ENCODE results near the gene PBX2.
"Not testable (repeated sequence)": the region's sequence is repeated elsewhere in the genome, so short reads cannot be mapped to it uniquely, and the experiment has no call there.

PBX2 gene

GRCh38 chr6:32200711-32201475 lies 10.9 kb upstream of the PBX2 start:
- DNase-seq, result no peak

DNA sequence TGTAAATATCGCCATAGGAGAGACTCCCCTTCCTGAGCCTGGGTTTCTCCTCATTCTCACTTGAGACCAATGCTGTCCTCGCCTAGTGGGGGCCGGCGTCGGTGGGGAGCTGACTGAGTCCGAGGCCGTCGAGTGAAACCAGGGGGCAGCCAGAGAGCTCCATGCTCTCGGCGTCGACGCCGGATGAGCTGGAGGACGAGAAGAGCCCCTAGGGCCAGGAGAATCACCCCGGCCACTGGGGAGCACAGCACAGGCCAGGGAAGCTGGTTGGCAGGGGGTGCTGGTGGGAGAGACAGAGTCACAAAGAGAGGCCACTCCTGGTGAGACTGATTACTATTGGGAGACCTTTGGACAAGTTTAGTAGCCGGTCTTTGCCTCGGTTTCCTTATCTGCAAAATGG lies 8.9 kb upstream of the PBX2 start:
- no peak for DNase-seq

- DNase-seq, result no peak
Observed at GRCh38 chr6:32198345-32198696, 8.3 kb upstream of the PBX2 start.

DNA sequence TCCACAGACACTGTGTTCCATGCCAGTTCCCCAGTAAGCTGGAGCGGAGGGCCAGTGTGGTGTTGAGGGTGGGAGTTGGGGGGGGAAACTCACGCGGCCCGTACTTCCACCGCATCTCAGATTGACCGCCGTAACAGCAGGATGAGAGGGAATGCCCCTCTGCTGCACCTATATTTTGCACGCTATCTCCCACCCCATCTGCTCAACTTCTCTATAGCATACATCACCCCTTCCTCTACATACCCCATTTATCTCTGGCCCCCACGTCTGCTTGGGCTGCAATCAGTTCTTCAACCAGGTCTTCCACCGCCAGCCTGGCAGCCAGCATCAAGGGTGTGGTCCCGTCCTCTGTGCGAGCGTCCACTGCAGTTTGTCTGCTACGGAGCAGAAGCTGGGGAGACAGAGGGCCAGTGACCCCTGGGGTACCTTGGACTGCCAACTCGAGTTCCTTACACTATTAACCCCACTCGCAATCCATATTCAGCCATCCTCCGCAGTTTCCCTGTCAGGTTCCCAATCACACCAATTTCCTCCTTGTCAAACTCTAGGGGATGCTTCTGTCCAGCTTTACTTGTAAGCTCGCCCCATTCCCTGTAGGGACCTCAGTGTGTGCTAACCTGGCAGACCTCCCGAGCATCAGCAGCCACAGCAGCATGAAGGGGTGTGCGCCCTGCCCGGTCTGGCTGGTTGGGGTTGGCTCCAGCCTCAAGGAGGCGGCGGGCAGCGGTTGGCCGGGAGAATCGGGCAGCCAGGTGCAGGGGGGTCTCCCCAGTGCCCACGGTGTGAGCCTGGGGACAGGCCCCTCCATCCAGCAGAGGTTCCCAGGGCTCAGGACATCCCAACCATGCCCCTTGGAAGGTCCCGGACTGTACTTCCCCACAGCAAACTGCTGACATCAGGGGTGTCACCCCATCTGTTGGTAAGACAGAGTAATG lies 6.9 kb upstream of the PBX2 start:
- no peak for DNase-seq

DNA sequence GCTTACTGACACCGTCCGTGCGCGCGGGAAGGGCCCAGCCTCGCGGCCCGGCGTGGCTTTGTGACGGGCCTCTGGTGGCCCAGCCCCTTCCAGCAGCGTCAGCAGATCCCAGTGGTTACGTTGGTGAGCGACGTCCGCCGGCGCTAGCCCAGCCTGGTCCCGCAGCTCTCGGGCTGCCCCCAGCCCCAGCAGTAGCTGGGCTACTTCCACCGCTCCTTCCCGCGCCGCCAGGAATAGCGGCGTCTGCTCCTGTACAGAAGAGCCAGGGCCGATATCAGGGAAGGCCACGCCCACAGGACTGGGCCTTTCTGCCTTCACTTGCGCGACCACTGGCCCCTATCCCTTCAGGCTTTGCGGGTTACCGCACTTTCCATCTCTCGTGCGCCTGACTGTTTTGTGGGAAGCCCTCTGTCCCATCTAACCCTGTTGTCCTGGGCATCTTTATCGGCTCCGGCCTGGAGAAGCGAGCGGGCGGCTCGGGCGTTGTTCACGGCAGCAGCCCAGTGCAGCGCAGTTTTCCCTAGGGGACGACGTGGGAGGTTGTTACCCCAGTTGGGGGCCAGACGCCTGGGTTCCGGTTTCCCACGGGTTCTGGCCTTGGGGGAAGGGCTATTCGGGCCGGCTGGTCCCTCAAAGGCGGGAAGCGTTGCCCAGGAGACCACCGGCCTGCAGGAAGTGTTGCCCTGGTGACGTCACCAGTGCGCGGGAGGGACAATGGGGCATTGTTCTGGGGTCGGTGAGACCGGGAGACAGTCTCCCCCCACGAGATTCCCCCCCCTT lies 6.1 kb upstream of the PBX2 start:
- peak; percentile 72 for DNase-seq

GRCh38 chr6:32195652-32195901 lies 5.6 kb upstream of the PBX2 start:
- peak; percentile 100 for DNase-seq

DNA sequence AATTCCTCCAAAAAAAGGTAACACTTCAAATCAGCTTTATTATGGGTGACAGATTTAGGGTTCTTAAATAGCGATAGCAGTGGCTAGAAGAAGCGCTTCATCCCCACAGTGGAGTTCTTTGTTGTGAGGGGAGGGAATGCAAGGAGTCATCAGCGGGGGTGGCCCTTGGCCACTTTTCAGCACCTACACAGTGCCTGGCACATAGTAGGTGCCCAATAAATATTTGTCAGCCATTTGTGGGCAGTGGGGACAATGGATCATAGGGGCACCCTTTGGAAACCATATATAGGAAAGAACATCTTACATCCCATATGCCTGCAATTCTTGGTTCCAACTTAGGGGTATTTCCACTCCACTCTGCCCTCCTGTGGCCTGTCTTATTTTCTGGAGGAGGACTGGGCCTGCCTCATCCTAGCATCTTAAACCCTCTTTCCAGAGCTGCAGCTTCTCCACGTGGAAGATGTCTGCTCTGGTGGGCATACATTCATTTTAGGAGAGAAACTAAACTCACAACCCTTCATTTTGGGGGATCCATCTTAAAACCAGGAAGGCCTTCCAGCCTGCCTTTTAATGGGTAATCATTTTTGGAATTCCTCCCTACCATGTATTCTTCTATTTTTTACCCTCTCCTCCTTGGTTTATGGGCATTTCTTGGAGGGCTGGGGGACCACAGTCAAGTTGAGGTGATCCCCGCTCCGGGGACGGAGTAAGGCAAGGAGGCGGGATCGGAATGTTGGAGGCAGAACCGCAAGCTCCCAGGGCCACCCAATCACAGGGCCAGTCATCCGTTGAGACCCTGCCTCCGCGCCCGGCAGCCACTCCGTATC lies 5.0 kb upstream of the PBX2 start:
- DNase-seq, result no peak

- DNase-seq, result no peak
Observed at GRCh38 chr6:32194388-32194787, 4.4 kb upstream of the PBX2 start.

DNA sequence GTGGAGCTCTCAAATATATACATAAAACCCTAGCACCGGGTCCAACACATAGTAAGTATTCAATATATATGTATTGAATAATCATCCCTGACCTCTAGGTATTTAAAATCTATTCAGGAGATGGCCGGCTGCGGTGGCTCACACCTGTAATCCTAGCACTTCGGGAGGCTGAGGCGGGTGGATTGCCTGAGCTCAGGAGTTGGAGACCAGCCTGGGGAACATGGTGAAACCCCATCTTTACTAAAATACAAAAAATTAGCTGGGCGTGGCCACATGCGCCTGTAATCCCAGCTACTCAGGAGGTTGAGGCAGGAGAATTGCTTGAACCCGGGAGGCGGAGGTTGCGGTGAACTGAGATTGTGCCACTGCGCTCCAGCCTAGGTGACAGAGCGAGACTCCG lies 3.1 kb upstream of the PBX2 start:
- DNase-seq, result not testable (repeated sequence)

DNA sequence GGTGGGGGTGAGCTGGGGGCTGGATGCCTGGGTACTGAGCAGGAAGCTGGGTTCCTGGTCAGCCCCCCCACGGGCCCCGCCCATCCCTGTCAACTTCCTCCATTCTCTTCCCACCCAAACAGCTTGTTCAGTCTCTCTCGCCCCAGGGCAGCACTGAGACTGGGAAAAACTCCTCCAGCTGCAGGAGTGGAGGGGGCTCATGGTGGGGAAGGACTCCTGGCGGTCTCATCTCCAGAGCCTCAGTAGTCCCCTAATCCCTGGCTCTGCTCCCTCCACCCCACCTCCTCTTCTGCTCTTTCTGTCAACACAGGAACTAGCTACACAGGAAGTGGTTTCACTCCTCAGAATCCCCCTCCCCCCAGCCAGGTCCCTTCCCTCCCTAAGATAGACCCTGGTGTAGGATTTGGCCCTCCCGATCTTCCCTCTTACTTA lies 2.6 kb upstream of the PBX2 start, which contains the start of gene GPSM3:
TSS of gene GPSM3 (minus strand) at position 36 of the 432 bp plus-strand sequence. CDS start 130 bp downstream, outside the sequence.
- DNase-seq, result peak; percentile 51

DNA sequence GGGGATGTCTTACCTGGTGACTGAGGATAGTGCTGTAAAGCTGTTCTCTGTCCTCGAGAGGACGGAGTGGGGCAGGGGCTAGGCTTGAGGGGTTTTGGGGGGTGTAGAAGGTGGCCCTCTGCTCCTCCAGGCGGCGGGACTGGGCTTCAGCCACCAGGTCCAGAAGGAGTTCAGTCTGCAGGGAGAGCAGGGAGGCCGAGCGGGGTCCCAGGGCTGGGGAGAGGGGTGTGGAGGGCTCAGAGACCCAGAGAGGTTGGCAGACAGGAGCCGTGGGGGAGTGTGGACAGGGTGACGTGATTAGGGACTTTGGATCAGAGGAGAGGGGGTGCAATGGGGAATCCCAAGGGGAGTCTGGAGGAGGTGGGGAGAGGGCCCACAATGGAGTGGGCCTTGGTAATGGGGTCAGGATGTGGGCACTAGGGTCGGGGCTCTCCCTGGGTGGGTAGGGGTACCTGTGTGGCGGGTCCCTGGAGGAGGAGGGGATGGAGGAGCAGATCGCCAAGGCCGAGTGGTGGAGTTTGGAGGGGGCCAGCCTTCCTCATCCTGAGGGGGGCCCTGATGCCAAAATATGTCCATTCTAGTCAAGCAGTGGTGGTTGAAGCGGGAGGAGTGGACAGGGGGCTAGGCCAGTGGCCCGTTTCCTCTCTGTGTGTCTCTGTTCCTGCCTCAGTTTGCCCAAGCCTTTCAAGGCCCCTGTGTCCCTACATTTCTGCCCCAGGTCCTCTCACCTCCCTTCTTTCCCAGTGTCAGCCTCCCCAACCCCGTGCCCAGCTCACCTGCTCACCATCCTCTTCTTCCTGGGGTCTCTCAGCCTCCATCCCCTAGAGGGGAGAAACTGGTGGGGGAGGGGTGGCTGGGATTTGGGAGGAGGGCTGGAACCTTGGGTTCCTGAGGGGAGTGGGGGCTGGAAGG lies 1.9 kb upstream of the PBX2 start:
- DNase-seq, result no peak

DNA sequence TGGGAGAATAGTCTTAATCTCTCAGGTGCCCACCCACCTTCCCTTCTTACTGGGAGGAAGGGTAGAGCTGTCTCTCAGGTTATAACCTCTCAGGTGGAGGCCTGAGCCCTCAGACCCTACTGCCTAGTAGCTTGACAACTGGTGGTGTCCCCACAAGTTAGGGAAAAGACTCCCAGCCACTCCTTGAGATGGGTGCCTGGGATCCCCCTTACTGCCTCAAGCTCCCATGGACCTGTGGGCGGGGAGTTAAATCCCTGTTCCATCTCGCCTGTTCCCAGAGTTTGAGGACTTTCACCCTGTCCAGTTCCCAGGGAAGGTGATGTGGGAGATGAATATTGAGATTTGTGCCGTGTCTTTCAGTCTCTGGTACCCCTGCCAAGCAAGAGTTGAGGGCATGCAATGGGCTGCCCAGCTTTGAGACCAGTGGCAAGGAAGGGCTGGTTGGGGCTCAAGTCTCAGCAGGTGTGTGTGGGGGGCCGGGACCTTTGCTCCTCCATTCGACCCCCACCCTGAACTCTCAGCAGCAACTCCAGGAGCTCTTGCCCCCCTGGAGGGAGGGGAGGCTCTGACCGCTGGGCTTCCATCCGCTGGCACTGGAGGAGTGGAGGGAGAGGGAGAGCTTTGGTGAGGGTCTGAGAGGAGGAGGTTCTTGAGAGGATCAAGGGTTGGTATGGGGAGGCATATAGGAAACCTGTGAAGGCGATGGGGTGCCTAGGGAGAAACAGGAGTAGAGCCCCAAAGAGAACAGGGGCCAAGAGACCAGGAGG lies 1.1 kb upstream of the PBX2 start:
- no peak for DNase-seq

- DNase-seq, result no peak
Observed at GRCh38 chr6:32189742-32190053, 304 bp downstream of the PBX2 start.

DNA sequence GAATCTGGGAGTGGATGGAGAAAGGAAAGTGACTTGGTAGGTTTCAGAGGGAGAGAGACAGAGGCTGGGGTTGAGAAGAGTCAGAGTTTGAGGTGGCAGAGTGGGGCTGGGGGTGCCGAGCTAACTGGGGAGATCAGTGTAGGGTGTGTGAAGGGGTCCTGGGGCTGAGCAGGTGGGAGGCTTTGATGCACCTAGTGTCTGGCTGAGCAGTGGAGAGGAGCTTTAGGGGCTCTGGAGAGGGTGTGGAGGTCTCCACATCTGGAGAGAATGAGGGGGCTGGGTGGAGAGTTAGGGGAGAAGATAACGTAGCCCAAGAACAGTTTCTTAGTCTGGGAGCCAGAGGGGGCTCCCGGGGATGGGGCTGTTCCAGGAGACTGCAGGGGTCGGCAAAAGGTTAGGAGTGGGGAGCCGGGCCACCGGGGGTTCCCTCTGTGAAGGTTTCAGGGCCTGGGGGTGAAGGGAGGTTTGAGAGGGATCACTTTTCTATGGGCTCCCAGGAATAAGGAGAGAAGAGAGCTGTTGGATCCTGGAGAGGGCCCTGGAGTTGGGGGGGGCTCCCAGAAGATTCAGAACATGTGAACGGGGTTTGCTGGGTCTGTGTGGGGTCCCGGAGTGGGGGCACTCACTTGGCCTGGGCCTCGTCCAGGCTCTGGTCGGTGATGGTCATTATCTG lies 797 bp downstream of the PBX2 start:
- no peak for DNase-seq

GRCh38 chr6:32188381-32189068 lies 1.5 kb downstream of the PBX2 start:
- no peak for DNase-seq

DNA sequence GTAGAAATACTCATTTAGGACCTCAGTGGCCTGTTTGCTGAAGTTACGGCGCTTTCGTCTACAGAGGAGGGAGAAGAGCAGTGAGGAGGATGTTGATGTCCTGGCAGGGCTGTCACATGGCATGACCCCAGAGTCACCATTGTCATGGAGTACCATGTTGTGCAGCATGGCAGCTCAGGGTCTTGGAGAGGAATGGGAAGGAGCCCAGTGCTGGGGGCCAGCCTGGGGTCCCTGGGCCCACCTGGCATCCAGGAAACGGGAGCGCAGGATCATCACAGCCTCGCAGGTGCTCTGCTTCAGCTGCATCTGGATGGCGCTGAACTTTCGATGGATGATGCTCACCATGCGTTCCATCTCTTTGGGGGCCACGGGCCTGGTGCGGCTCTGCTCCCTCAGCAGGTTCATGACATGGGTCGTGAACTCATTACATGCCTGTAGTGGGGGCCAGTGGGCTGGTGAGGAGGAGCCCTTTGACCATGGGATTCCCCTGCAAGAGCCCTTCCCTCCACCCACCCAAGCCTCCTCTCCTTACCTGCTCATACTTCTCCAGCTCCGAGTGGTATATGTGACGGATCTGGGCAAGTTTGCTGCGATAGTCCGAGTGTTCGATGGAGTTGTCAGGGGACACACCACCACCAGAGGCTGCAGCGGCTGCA lies 2.1 kb downstream of the PBX2 start:
- DNase-seq, result not testable (repeated sequence)

DNA sequence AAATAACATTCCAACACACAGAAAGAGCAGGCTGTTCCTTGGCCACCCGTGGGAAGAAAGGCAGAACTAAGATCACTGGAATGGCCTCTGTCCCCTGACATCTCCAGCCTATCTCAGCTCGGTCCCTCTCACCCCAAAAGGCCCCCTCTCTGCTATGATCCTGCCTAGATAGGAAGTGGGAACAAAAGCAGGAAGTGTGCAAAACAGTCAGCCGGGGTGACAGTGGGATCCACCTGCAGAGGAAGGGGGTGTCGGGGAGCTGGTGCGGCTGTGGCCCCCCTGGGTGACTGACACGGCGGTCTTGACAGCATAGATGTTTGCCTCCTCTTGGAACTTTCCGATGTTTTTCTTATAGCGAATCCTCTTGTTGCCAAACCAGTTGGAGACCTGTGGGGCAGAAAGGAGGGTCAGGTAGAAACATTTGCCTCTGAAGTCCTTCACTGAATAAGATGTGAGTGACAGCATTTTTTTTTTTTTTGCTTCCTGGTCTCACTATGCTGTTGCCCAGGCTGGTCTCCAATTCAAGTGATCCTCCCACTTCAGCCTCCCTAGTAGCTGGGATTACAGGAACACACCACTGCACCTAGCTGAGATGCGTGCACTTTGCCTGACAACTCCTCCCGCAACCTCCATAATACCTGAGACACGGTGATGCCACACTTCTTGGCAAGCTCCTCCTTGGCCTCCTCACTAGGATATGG lies 2.8 kb downstream of the PBX2 start:
- no peak for DNase-seq

- not testable (repeated sequence) for DNase-seq
Observed at GRCh38 chr6:32186151-32186840, 3.7 kb downstream of the PBX2 start.

Data from stimulated activated CD4-positive, alpha-beta T cell treated with anti-CD3 and anti-CD28 coated beads, Interleukin-1b, Interleukin-23, amount 100 ng/mL, for 48 hours (primary cell).